Stimulated activated CD8-positive, alpha-beta memory T cell treated with anti-CD3 and anti-CD28 coated beads, Interleukin-4, amount 100 ng/mL, for 48 hours (primary cell): Measurements from ENCODE around the gene OPN3.

Experiments used
- DNase-seq: peaks from one replicate; pipeline ENCODE4 v3.0.0-alpha.2; 2020

Gene OPN3

GRCh38 chr1:241586905-241587512 is 53.2 kb downstream of the OPN3 start:
- no peak for DNase-seq

- no peak for DNase-seq
These were observed 57.2 kb downstream of the OPN3 start for GRCh38 chr1:241582921-241583321.

- no peak for DNase-seq
These were observed 60.7 kb downstream of the OPN3 start for GRCh38 chr1:241579434-241579833.

GRCh38 chr1:241574154-241574553 is 66.0 kb downstream of the OPN3 start:
- no peak for DNase-seq

- no peak for DNase-seq
These were observed 70.3 kb downstream of the OPN3 start for GRCh38 chr1:241569848-241570247.

- DNase-seq: no peak
These were observed 79.4 kb downstream of the OPN3 start for GRCh38 chr1:241560849-241561187.

- DNase-seq: no peak
These were observed 79.9 kb downstream of the OPN3 start for GRCh38 chr1:241560146-241560848.

- no peak for DNase-seq
These were observed 82.5 kb downstream of the OPN3 start for GRCh38 chr1:241557551-241558193.

- DNase-seq: no peak
These were observed 83.1 kb downstream of the OPN3 start for GRCh38 chr1:241557031-241557430.

- DNase-seq: no peak
These were observed 84.6 kb downstream of the OPN3 start for GRCh38 chr1:241555526-241555925.

GRCh38 chr1:241553886-241554592 is 86.1 kb downstream of the OPN3 start:
- DNase-seq: no peak

GRCh38 chr1:241551759-241552638 is 88.2 kb downstream of the OPN3 start:
- peak; percentile 65 for DNase-seq

GRCh38 chr1:241550318-241550717 is 89.9 kb downstream of the OPN3 start:
- DNase-seq: no peak

GRCh38 chr1:241548008-241548407 is 92.2 kb downstream of the OPN3 start:
- no peak for DNase-seq
